HL-60 (cell line): Measurements from ENCODE around the gene TIMP2.

ENCODE experiments used
- DNase-seq, 2 experiments: peaks; one replicate each; pipeline ENCODE4 v3.0.0-alpha.2; 2010 to 2020; ENCODE audit warnings: low read depth in 1 of 2, low spot score in 1 of 2
- H3K27ac ChIP-seq: fragments of 250-450 bp; sonication (Bioruptor Pico); replicated peaks from 2 replicates; pipeline ENCODE4 v1.5.1; 2020; ENCODE audit warnings: mild to moderate bottlenecking, moderate library complexity
- H3K27me3 ChIP-seq: fragments of 250-450 bp; sonication (Bioruptor Pico); 2 replicates; pipeline ENCODE4 v1.5.1; 2021; ENCODE audit warnings: mild to moderate bottlenecking, moderate library complexity; ENCODE audit not compliant: insufficient read depth, poor library complexity, severe bottlenecking
- H3K4me3 ChIP-seq: replicated peaks from 2 replicates; pipeline ENCODE4 v1.5.1; 2011; ENCODE audit warnings: mild to moderate bottlenecking, control low read depth, low read length; ENCODE audit not compliant: insufficient read depth
- CTCF ChIP-seq: IDR thresholded peaks from one replicate; pipeline ENCODE4 v1.5.1; 2011; ENCODE audit warnings: low read length, control low read depth, inconsistent platforms; ENCODE audit not compliant: insufficient read depth
- GABPA ChIP-seq: IDR thresholded peaks from 2 replicates; pipeline ENCODE4 v1.6.1; 2012; ENCODE audit warnings: low read depth
- POLR2AphosphoS5 ChIP-seq: IDR thresholded peaks from 2 replicates; pipeline ENCODE4 v1.6.1; 2012; ENCODE audit warnings: low read depth
- REST ChIP-seq: IDR thresholded peaks from 2 replicates; pipeline ENCODE4 v1.6.1; 2012; ENCODE audit warnings: low read depth; ENCODE audit not compliant: insufficient replicate concordance
- SPI1 ChIP-seq: IDR thresholded peaks from 2 replicates; pipeline ENCODE4 v1.6.1; 2012; ENCODE audit warnings: low read depth, mild to moderate bottlenecking, borderline replicate concordance

TIMP2 gene

GRCh38 chr17:78859051-78859450, 66.1 kb downstream of the TIMP2 start:
- TF ChIP-seq CTCF (no peak), SPI1 (no peak), REST (no peak), GABPA (no peak), POLR2AphosphoS5 (no peak)
- no peak for DNase-seq
- no peak overlapping the region for H3K4me3 ChIP-seq
- H3K27ac ChIP-seq, result no peak overlapping the region
- H3K27me3 ChIP-seq, result no peaks in the 10 kb centered on the region

GRCh38 chr17:78857266-78857665, 67.9 kb downstream of the TIMP2 start:
- Histone ChIP-seq H3K27ac (no peak overlapping the region), H3K27me3 (no peaks in the 10 kb centered on the region), H3K4me3 (no peak overlapping the region)
- TF ChIP-seq SPI1, result no peak
- TF ChIP-seq REST, result no peak
- TF ChIP-seq POLR2AphosphoS5, result no peak
- TF ChIP-seq CTCF, result no peak
- no peak for DNase-seq

- H3K4me3 ChIP-seq, result no peak overlapping the region
- TF ChIP-seq CTCF, result no peak
- no peak for TF ChIP-seq GABPA
- TF ChIP-seq POLR2AphosphoS5, result no peak
- TF ChIP-seq REST, result no peak
- no peak for TF ChIP-seq SPI1
- no peak for DNase-seq
- H3K27me3 ChIP-seq, result no peaks in the 10 kb centered on the region
- H3K27ac ChIP-seq, result no peak overlapping the region
Observed at GRCh38 chr17:78855561-78856165, 69.5 kb downstream of the TIMP2 start.
